Chondrocyte (in vitro differentiated cells): ENCODE data around the gene ILRUN. TPM values are rescaled to one million over a fixed set of nuclear protein-coding genes. Genes with fewer than 3 reads are reported as not detected.
"Not testable (repeated sequence)": the region's sequence is repeated elsewhere in the genome, so short reads cannot be mapped to it uniquely, and the experiment has no call there.

Experiments
- DNase-seq: peaks from one replicate; pipeline ENCODE4 v3.0.0; 2021; ENCODE audit warnings: mixed read lengths, low spot score
- H3K27ac Mint-ChIP-seq: one replicate; pipeline ENCODE4 v1.8.0; 2021; ENCODE audit warnings: mild to moderate bottlenecking, moderate library complexity, mixed read lengths; ENCODE audit not compliant: unreplicated experiment
- H3K27me3 Mint-ChIP-seq: 2 replicates; pipeline ENCODE4 v1.8.0; 2021; ENCODE audit warnings: low read depth, mixed read lengths
- H3K36me3 Mint-ChIP-seq: 2 replicates; pipeline ENCODE4 v1.8.0; 2021; ENCODE audit warnings: low read depth, mixed read lengths
- H3K4me1 Mint-ChIP-seq: 2 replicates; pipeline ENCODE4 v1.8.0; 2021; ENCODE audit warnings: low read depth, mild to moderate bottlenecking, mixed read lengths
- H3K4me3 Mint-ChIP-seq: one replicate; pipeline ENCODE4 v1.8.0; 2021; ENCODE audit warnings: mild to moderate bottlenecking, moderate library complexity, mixed read lengths; ENCODE audit not compliant: unreplicated experiment
- H3K9me3 Mint-ChIP-seq: 2 replicates; pipeline ENCODE4 v1.8.0; 2021; ENCODE audit warnings: low read depth, mixed read lengths
- long read RNA-seq: library from polyadenylated mRNA; stranded (forward); transcript quantifications from one replicate; pipeline ENCODE4 v2.0.0, GENCODE V29; 2021
- total RNA-seq: library from RNA; stranded (reverse); gene quantifications from 3 replicates; pipeline ENCODE4 v1.2.1, GENCODE V29; 2021
- TF ChIP-seq, protein P1 (sequence below): fragments of 200-600 bp; sonication (generic); IDR thresholded peaks from 2 replicates; pipeline ENCODE4 v1.5.0; 2021; ENCODE audit warnings: antibody characterized with exemption, mild to moderate bottlenecking, moderate library complexity

Gene ILRUN
- total RNA-seq = 41.0 to 45.9 TPM (median 42.4 TPM) in 3 replicates
- long read RNA-seq, full-length matches to known transcripts = 14 of 24 reads
- long read RNA-seq, partial matches to known transcripts = 2 of 24 reads
- long read RNA-seq, other reads (novel, unspliced or antisense) = 8 of 24 reads

DNA sequence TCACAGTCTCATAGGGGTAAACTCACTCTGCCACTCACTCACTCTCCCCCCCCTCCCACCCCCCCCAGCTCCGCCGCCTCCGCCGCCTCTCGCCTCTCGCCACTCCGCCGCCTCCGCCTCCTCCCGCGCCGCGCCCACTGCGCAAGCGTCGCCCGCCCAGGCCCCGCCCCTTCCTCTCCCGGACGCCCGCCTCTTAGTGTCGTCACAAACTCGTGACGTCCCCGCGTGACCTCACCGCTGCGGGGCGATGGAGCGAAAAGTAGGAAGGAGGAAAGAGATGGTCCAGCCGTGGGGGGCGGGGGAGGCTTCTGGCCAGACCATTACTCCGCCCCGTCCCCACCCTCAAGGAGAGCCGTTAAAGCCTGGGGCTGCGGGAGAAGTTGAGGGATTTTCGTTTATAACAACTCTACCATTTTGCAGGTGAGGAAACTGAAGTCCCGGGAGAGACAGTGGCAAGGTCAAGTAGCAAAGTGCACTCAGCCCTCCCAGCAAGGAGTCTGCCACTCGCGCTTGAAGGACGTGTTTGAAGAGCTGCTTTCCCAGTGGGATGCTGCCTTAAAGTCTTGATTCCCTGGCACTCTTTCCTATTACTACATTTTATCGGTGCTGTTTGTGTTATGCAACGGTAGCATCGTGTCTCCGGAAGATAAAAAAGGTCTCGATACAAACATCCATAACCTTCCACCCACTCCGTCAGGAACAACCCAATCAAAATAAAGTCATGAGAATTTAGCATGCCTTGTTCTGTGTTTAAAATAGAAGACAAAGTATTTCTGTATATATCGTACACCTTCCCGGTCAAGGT lies at the start of gene ILRUN:
TSS of gene ILRUN (minus strand) at position 29 of the 805 bp plus-strand sequence. CDS start 164 bp downstream, outside the sequence.
- Mint-ChIP-seq H3K36me3 (no peaks in the 10 kb centered on the region), H3K27me3 (no peaks in the 10 kb centered on the region), H3K27ac (peak within 1 kb of the TSS; percentile 98), H3K9me3 (no peaks in the 10 kb centered on the region), H3K4me3 (peak within 1 kb of the TSS; percentile 93), H3K4me1 (peaks cover 36% of the 10 kb centered on the region)
- peak; percentile 96 for DNase-seq
- TF ChIP-seq, protein P1, sequence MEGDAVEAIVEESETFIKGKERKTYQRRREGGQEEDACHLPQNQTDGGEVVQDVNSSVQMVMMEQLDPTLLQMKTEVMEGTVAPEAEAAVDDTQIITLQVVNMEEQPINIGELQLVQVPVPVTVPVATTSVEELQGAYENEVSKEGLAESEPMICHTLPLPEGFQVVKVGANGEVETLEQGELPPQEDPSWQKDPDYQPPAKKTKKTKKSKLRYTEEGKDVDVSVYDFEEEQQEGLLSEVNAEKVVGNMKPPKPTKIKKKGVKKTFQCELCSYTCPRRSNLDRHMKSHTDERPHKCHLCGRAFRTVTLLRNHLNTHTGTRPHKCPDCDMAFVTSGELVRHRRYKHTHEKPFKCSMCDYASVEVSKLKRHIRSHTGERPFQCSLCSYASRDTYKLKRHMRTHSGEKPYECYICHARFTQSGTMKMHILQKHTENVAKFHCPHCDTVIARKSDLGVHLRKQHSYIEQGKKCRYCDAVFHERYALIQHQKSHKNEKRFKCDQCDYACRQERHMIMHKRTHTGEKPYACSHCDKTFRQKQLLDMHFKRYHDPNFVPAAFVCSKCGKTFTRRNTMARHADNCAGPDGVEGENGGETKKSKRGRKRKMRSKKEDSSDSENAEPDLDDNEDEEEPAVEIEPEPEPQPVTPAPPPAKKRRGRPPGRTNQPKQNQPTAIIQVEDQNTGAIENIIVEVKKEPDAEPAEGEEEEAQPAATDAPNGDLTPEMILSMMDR = no peak

DNA sequence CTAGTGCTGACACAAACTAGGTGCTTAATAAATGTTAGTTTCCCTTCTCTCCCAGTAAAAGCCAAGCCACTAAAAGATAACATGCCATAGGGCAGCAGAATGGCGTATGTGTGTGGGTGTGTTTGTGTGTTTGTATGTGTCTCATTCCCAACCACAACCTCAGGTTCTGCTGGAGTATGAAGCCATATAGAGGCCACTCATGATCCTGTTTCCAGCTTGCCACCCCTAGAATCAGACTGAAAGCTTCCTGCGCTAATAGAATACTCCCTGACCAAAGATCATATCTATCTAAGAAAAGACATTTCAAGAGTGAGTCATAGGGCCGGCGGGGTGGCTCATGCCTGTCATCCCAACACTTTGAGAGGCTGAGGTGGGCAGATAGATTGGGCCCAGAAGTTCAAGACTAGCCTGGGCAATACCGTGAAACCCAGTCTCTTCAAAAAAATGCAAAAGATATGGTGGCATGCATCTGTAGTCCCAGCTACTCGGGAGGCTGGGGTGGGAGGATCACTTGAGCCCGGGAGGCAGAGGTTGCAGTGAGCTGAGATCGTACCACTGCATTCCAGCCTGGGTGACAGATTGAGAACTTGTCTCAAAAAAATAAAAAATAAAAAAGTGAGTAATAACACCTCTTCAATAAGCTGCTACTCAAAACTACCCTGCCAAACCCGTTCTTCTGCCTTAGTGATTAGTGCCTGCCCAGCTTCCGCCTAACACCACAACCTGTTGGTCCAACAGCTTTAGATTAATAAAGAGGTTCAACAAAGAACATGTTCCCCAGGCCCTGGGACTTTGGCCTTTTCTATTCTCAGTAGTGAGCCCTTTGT lies 48.9 kb upstream of the ILRUN start:
- no peaks in the 10 kb centered on the region for H3K9me3 Mint-ChIP-seq
- H3K4me1 Mint-ChIP-seq = no peaks in the 10 kb centered on the region
- H3K27ac Mint-ChIP-seq = no peak overlapping the region
- no peaks in the 10 kb centered on the region for H3K36me3 Mint-ChIP-seq
- TF ChIP-seq, protein P1 = no peak
- H3K4me3 Mint-ChIP-seq = no peak overlapping the region
- no peak for DNase-seq
- H3K27me3 Mint-ChIP-seq = no peaks in the 10 kb centered on the region

GRCh38 chr6:34744294-34744647 lies 47.7 kb upstream of the ILRUN start:
- DNase-seq, H3K36me3 Mint-ChIP-seq, H3K4me3 Mint-ChIP-seq, H3K27me3 Mint-ChIP-seq, H3K9me3 Mint-ChIP-seq, H3K27ac Mint-ChIP-seq, H3K4me1 Mint-ChIP-seq: not testable (repeated sequence)

GRCh38 chr6:34743625-34744293 lies 47.2 kb upstream of the ILRUN start:
- DNase-seq = no peak
- no peaks in the 10 kb centered on the region for H3K4me1 Mint-ChIP-seq
- TF ChIP-seq, protein P1 = no peak
- no peak overlapping the region for H3K27ac Mint-ChIP-seq
- H3K27me3 Mint-ChIP-seq = no peaks in the 10 kb centered on the region
- no peaks in the 10 kb centered on the region for H3K9me3 Mint-ChIP-seq
- H3K36me3 Mint-ChIP-seq = no peaks in the 10 kb centered on the region
- no peak overlapping the region for H3K4me3 Mint-ChIP-seq

GRCh38 chr6:34742094-34742493 lies 45.5 kb upstream of the ILRUN start:
- Mint-ChIP-seq H3K4me1 (no peaks in the 10 kb centered on the region), H3K27ac (no peak overlapping the region), H3K36me3 (no peaks in the 10 kb centered on the region), H3K27me3 (no peaks in the 10 kb centered on the region), H3K4me3 (no peak overlapping the region), H3K9me3 (no peaks in the 10 kb centered on the region)
- TF ChIP-seq, protein P1 = no peak
- DNase-seq = no peak
